Transverse colon (tissue), 4 donors: Measurements from ENCODE around the gene STX8. TPM values are rescaled to one million over a fixed set of nuclear protein-coding genes. Genes with fewer than 3 reads are reported as not detected.
A peak's percentile ranks its signal among the peaks of the same experiment; 100 is the strongest.

Source experiments
- DNase-seq: peaks from one replicate; pipeline ENCODE4 v3.0.0-alpha.2; 2019
- H3K27ac ChIP-seq, 4 donors: fragments of 200-600 bp; sonication (generic); 2 replicates each; pipeline ENCODE4 v1.5.1; 2016 to 2018; ENCODE audit warnings: inconsistent platforms in 4 of 4
- H3K27me3 ChIP-seq: fragments of 200-600 bp; sonication (generic); 2 replicates; pipeline ENCODE4 v1.5.1; 2017; ENCODE audit warnings: inconsistent platforms
- H3K36me3 ChIP-seq, 4 donors: fragments of 200-600 bp; sonication (generic); 2 replicates each; pipeline ENCODE4 v1.5.1; 2017 to 2019; ENCODE audit warnings: inconsistent platforms in 4 of 4
- H3K4me1 ChIP-seq, 4 donors: fragments of 200-600 bp; sonication (generic); 2 replicates each; pipeline ENCODE4 v1.5.1; 2017 to 2020; ENCODE audit warnings: inconsistent platforms in 4 of 4
- H3K4me3 ChIP-seq, 4 donors: fragments of 200-600 bp; sonication (generic); 1 replicate in 1 of 4; 2 replicates in 3 of 4; pipeline versions ENCODE4 v1.5.1 to v1.6.1; 2017 to 2019; ENCODE audit warnings: inconsistent platforms in 4 of 4
- H3K9me3 ChIP-seq, 2 donors: fragments of 200-600 bp; sonication (generic); 2 replicates each; pipeline ENCODE4 v1.5.1; 2017 to 2019; ENCODE audit warnings: inconsistent platforms in 2 of 2
- CTCF ChIP-seq, 5 experiments: fragments of 200-600 bp in 3 of 5; fragments of 450-650 bp in 2 of 5; sonication (generic) in 3 of 5; IDR thresholded peaks; 1 replicate in 2 of 5; 2 replicates in 3 of 5; pipeline ENCODE4 v1.5.1; 2016 to 2017; ENCODE audit warnings: antibody characterized with exemption in 5 of 5, inconsistent platforms in 3 of 5, mild to moderate bottlenecking in 2 of 5, moderate library complexity in 1 of 5
- EP300 ChIP-seq: sonication (generic); formaldehyde crosslinking; IDR thresholded peaks from one replicate; pipeline ENCODE4 v1.6.1; 2017; ENCODE audit warnings: antibody characterized with exemption, low read depth
- POLR2A ChIP-seq: fragments of 450-650 bp; IDR thresholded peaks from one replicate; pipeline ENCODE4 v1.6.1; 2016; ENCODE audit warnings: antibody characterized with exemption, mild to moderate bottlenecking, moderate library complexity
- POLR2AphosphoS5 ChIP-seq, 3 donors: sonication (generic); formaldehyde crosslinking; IDR thresholded peaks; one replicate each; pipeline ENCODE4 v1.6.1; 2016; ENCODE audit warnings: antibody characterized with exemption in 3 of 3
- WGBS, 2 donors: methylation state at CpG; one replicate each; pipeline ENCODE4 v1.1.5; 2018; ENCODE audit warnings: low coverage in 1 of 2; 5-methylcytosine and 5-hydroxymethylcytosine counted together
- in situ Hi-C, 4 donors: fragments of 200-750 bp; cut with MboI; loops; one replicate each; pipeline versions ENCODE4 v1.15.0 to v1.15.1; 2017; ENCODE audit warnings: low sequenced_read_pairs in 3 of 4, low pct_ligation_motif_present in 1 of 4, low pct_unique_long_range_greater_than_20kb in 1 of 4
- intact Hi-C: fragments of 100-400 bp; cut with DNase I; formaldehyde crosslinking; loops from one replicate; pipeline ENCODE4 v1.15.1; 2023; ENCODE audit warnings: low total_unique reads
- total RNA-seq, 4 donors: library from RNA; depleted of rRNA; stranded (reverse); fragments of >200 nt; gene quantifications; one replicate each; pipeline ENCODE4 v1.1.0, GENCODE V29; 2016

Gene STX8
- total RNA-seq, 4 donors from 2014 or later: 18.0 to 53.8 (median 38.3) TPM

- H3K4me3 ChIP-seq: no peak overlapping the region
- in situ Hi-C loops: no loop called here
- 72 to 88% methylated on average over 3 of the region's 3 CpGs for WGBS, 2 donors
- no peaks in the 10 kb centered on the region for H3K9me3 ChIP-seq
- H3K36me3 ChIP-seq: no peaks in the 10 kb centered on the region
- intact Hi-C loops: no loop called here
- TF ChIP-seq CTCF (IDR thresholded peaks at IDR 0.05) (no peak), POLR2AphosphoS5 (IDR thresholded peaks at IDR 0.05) (no peak), POLR2A (no peak), EP300 (no peak)
- no peaks in the 10 kb centered on the region for H3K4me1 ChIP-seq
- H3K27ac ChIP-seq: no peak overlapping the region
- H3K27me3 ChIP-seq: no peaks in the 10 kb centered on the region
- no peak for DNase-seq
These were observed 210.7 kb downstream of the STX8 start for GRCh38 chr17:9364837-9365430.

- Histone ChIP-seq H3K36me3 (no peaks in the 10 kb centered on the region), H3K4me3 (no peak overlapping the region), H3K27me3 (no peaks in the 10 kb centered on the region), H3K27ac (no peak overlapping the region), H3K9me3 (no peaks in the 10 kb centered on the region), H3K4me1 (no peaks in the 10 kb centered on the region)
- TF ChIP-seq EP300: no peak
- TF ChIP-seq POLR2AphosphoS5 (IDR thresholded peaks at IDR 0.05): no peak
- no peak for TF ChIP-seq CTCF (IDR thresholded peaks at IDR 0.05)
- no peak for TF ChIP-seq POLR2A
- in situ Hi-C loops (no loop called here), intact Hi-C loops (no loop called here)
- 84 to 88% methylated on average over 11 to 13 of the region's 13 CpGs for WGBS, 2 donors
- DNase-seq: no peak
These were observed 211.9 kb downstream of the STX8 start for GRCh38 chr17:9363440-9364350.

GRCh38 chr17:9361188-9361955 is 214.2 kb downstream of the STX8 start:
- H3K9me3 ChIP-seq: no peaks in the 10 kb centered on the region
- no peaks in the 10 kb centered on the region for H3K36me3 ChIP-seq
- intact Hi-C loops (no loop called here), in situ Hi-C loops (no loop called here)
- 86 to 87% methylated on average over 7 of the region's 7 CpGs for WGBS, 2 donors
- no peak overlapping the region for H3K27ac ChIP-seq
- H3K4me3 ChIP-seq: no peak overlapping the region
- H3K4me1 ChIP-seq: no peaks in the 10 kb centered on the region
- H3K27me3 ChIP-seq: no peaks in the 10 kb centered on the region
- DNase-seq: no peak
- TF ChIP-seq POLR2AphosphoS5 (IDR thresholded peaks at IDR 0.05) (no peak), EP300 (no peak), POLR2A (no peak), CTCF (IDR thresholded peaks at IDR 0.05) (no peak)

GRCh38 chr17:9360677-9361081 is 214.9 kb downstream of the STX8 start:
- TF ChIP-seq POLR2A: no peak
- no peak for TF ChIP-seq EP300
- TF ChIP-seq CTCF (IDR thresholded peaks at IDR 0.05): no peak
- no peak for TF ChIP-seq POLR2AphosphoS5 (IDR thresholded peaks at IDR 0.05)
- Histone ChIP-seq H3K9me3 (no peaks in the 10 kb centered on the region), H3K36me3 (no peaks in the 10 kb centered on the region), H3K27ac (no peak overlapping the region), H3K4me3 (no peak overlapping the region), H3K27me3 (no peaks in the 10 kb centered on the region), H3K4me1 (no peaks in the 10 kb centered on the region)
- intact Hi-C loops (no loop called here), in situ Hi-C loops (no loop called here)
- DNase-seq: peak; percentile 18
- WGBS, 2 donors: 77 to 78% methylated on average over 7 to 13 of the region's 13 CpGs
